ENCODE data around the gene ZNF891.

The ZNF891 gene

DNA sequence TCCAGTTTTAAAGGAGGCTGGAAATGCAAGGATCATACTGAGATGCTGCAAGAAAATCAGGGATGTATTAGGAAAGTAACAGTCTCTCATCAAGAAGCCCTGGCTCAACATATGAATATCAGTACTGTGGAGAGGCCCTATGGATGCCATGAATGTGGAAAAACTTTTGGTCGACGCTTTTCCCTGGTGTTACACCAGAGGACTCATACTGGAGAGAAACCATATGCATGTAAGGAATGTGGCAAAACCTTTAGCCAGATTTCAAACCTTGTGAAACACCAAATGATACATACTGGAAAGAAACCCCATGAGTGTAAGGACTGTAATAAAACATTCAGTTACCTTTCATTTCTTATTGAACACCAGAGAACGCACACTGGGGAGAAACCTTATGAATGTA, 24.5 kb downstream of the ZNF891 start:
- TF ChIP-seq ZFX (IDR thresholded peaks at IDR 0.05) = no peak
- TF ChIP-seq, protein P1, sequence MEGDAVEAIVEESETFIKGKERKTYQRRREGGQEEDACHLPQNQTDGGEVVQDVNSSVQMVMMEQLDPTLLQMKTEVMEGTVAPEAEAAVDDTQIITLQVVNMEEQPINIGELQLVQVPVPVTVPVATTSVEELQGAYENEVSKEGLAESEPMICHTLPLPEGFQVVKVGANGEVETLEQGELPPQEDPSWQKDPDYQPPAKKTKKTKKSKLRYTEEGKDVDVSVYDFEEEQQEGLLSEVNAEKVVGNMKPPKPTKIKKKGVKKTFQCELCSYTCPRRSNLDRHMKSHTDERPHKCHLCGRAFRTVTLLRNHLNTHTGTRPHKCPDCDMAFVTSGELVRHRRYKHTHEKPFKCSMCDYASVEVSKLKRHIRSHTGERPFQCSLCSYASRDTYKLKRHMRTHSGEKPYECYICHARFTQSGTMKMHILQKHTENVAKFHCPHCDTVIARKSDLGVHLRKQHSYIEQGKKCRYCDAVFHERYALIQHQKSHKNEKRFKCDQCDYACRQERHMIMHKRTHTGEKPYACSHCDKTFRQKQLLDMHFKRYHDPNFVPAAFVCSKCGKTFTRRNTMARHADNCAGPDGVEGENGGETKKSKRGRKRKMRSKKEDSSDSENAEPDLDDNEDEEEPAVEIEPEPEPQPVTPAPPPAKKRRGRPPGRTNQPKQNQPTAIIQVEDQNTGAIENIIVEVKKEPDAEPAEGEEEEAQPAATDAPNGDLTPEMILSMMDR (conservative IDR thresholded peaks at IDR 0.05) = no peak

DNA sequence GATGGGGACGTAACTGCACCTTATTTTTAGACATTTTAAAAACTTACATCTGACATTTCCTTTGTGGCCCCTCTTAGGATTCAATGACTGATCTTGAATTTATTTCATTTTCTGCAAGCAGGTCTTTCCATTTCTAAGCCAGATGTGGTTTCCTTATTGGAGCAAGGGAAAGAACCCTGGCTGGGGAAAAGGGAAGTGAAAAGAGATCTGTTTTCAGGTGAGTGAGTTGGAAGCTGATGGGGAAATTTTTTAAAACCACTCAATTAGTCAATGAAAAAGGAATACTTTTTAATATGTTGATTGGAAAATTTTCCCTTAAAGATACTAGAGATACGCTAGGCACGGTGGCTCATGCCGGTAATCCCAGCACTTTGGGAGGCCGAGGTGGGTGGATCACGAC, 46.7 kb downstream of the ZNF891 start:
- no peak overlapping the region for H3K27ac ChIP-seq
- TF ChIP-seq, protein P1 (conservative IDR thresholded peaks at IDR 0.05) = no peak
- TF ChIP-seq ZFX (IDR thresholded peaks at IDR 0.05) = no peak

More for the DNA sequence above, 24.5 kb downstream of the ZNF891 start:
- H3K27ac ChIP-seq = no peak overlapping the region

DNA sequence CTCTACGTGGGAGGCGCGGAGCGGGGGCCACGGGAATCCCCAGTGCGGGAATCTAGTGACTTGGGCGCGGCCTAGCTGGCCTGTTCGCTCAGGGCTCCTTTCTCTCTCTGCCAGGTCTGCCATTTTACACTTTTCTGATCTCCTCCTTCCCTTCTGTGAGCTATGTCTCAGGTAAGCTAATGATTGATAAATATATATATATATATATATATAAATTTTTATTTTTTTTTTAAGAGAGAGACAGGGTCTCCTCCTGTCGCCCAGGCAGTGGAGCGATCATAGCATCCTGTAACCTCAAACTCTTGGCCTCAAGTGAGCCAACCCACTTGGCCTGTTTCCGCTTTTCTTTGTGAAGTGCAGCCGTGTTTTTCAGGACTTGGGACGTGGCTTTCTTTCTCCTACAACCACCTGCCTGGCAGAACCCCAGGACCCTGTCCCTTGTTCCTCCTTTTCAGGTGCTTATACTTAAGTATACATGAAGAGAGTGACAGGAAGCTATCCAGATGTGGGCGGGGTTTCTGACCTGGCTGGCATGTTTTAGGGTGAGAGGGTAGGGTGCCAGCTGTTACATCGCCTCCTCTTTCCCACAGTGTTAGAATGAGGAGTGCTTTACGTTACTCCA, 48.8 kb downstream of the ZNF891 start:
- H3K27ac ChIP-seq = peak overlapping the region; percentile 65
- TF ChIP-seq ZFX (IDR thresholded peaks at IDR 0.05) = peak; percentile 20; the same call in 1 of the 2 replicates
- TF ChIP-seq, protein P1 (conservative IDR thresholded peaks at IDR 0.05) = no peak

DNA sequence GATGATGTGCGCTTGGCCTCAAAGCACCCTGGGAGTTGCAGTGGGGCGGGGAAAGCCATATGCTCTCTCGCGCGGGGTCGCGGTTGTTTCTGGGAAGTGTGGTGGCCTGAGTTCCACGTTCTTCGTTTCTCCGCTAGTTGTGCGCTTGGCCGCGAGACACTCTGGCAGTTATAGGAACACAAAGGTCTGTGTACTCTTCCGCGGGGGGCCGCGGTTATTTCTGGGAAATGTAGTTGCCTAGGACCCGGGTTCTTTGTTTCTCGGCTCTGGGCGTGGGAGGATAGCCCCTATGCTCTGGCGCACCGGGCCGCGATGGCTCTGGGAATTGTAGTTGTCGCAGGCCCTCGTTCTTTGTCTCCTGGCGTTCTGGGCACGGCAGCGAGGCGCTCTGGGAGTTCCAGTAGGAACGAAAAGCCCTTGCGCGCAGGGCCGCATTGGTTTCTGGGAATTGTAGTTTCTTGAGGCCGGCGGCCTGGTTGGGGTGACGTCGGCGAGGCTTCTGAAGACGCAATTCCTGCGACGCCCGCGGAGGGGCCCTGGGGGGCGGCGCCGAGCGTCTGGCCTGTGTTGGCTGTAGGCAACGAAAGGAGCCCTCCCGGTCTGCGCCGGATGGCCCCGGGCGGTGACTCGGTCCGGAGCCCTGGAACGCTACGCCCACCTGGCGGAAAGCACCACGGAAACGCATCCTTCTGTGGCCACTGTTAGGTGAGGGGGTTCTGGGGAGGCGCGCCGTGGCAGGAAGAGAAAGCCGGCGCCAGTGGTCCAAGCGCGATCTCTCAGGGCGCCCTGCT, 49.5 kb downstream of the ZNF891 start, which contains the start of gene ZNF140:
Gene ZNF140, plus strand, starts transcription at position 556 of the 791 bp plus-strand sequence. CDS start 398 bp downstream, outside the sequence.
- TF ChIP-seq, protein P1 (conservative IDR thresholded peaks at IDR 0.05) = peak; percentile 25
- TF ChIP-seq ZFX (IDR thresholded peaks at IDR 0.05) = peak; percentile 72
- peak within 1 kb of the TSS; percentile 65 for H3K27ac ChIP-seq

DNA sequence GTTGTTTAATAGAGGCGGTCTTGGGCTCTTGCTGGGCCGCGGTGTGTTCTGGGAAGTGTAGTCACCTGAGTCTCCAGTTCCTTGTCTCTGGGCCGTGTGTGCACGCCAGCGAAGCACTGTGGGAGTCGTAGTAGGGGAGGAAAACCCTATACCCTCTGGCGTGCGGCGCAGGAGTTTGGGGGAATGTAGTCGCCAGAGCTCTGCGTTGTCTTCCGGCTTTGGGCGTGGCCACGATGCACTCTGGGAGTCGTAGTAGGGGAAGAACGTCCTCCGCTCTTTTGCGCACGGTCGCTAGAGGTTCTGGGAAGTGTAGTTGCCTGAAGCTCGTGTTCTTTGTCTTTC, 50.1 kb downstream of the ZNF891 start:
- H3K27ac ChIP-seq = peak overlapping the region; percentile 65
- TF ChIP-seq, protein P1 (conservative IDR thresholded peaks at IDR 0.05) = no peak
- no peak for TF ChIP-seq ZFX (IDR thresholded peaks at IDR 0.05)

DNA sequence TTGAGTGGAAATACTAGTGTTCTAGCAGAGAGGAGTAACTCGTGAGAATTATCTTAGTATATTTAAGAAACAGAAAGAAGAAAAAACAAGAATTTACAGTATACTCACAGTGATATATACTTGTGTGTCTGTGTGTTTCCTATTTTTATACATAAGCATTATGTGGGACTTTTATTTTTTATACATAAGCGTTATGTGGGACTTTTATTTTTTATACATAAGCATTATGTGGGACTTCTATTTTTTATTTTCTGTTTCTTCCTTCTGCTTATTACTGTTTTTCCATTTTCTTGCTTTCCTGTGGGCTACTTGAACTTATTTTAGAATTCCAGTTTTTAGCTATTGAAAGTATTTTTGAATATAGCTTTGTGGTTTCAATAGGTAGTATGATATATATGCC, 56.2 kb downstream of the ZNF891 start:
- TF ChIP-seq, protein P1 (conservative IDR thresholded peaks at IDR 0.05) = no peak
- no peak for TF ChIP-seq ZFX (IDR thresholded peaks at IDR 0.05)
- H3K27ac ChIP-seq = no peak overlapping the region

DNA sequence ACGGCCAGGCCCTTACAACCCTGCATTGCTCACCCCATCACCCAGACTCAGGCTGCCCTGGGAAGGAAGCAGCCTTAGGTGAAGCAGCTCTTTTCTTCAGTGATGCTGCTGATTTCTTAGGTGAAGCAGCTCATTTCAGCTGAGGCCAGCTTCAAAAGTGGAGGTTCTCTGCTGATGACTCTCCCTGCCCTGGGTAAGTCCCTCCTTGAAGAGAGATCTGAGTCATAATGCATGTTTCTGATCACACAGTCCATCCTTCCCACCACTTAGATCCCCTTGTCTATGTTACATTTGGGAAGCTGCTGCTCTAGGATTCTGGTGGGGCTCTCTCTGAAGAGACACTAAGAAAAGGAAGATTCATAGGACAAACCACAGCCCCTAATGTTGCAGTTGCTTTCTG, 66.5 kb downstream of the ZNF891 start:
- no peak for TF ChIP-seq ZFX (IDR thresholded peaks at IDR 0.05)
- TF ChIP-seq, protein P1 (conservative IDR thresholded peaks at IDR 0.05) = no peak

More for the DNA sequence above, 66.5 kb downstream of the ZNF891 start:
- H3K27ac ChIP-seq = no peak overlapping the region

Measured in C4-2B (cell line).